ENCODE results near the gene PCBP4. TPM values are rescaled to one million over a fixed set of nuclear protein-coding genes. Genes with fewer than 3 reads are reported as not detected.

The PCBP4 gene
- total and polyA plus RNA-seq, 2 experiments from 2014 or later: 114 to 226 TPM

GRCh38 chr3:51941798-51942602 is 25.3 kb downstream of the PCBP4 start, which contains the start of the genes PARP3 and RRP9:
Gene PARP3 (plus strand): TSS chr3:51942363. CDS start chr3:51943356, 993 bp downstream.
Gene RRP9 (minus strand): TSS chr3:51941904. CDS start chr3:51941867, 37 bp downstream.
- no peaks in the 10 kb centered on the region for H3K9me3 ChIP-seq (ENCODE audit: low read depth)
- H3K36me3 ChIP-seq: peaks cover 2% of the 10 kb centered on the region
- peaks cover 15% of the 10 kb centered on the region for H3K4me1 ChIP-seq (ENCODE audit: low read depth)
- peak; percentile 100 for DNase-seq (ENCODE audit: low read depth in 1 of 2, low spot score in 1 of 2)
- peak within 1 kb of the TSS; percentile 71 for H3K4me3 ChIP-seq
- no peaks in the 10 kb centered on the region for H3K27me3 ChIP-seq
- TF ChIP-seq CTCF (IDR thresholded peaks at IDR 0.05; ENCODE audit: low read depth, low read length): peak; percentile 99
- H3K27ac ChIP-seq: peak within 1 kb of the TSS; percentile 81

GRCh38 chr3:51941463-51941797 is 25.8 kb downstream of the PCBP4 start:
- peak overlapping the region; percentile 71 for H3K4me3 ChIP-seq
- H3K4me1 ChIP-seq (ENCODE audit: low read depth): peaks cover 15% of the 10 kb centered on the region
- no peak for TF ChIP-seq CTCF (IDR thresholded peaks at IDR 0.05; ENCODE audit: low read depth, low read length)
- H3K27ac ChIP-seq: peak overlapping the region; percentile 59
- H3K27me3 ChIP-seq: no peaks in the 10 kb centered on the region
- no peak for DNase-seq (ENCODE audit: low read depth in 1 of 2, low spot score in 1 of 2)
- H3K9me3 ChIP-seq (ENCODE audit: low read depth): no peaks in the 10 kb centered on the region
- peaks cover 5% of the 10 kb centered on the region for H3K36me3 ChIP-seq

- Histone ChIP-seq H3K36me3 (peaks cover 7% of the 10 kb centered on the region), H3K27ac (peak overlapping the region; percentile 59), H3K9me3 (ENCODE audit: low read depth) (no peaks in the 10 kb centered on the region), H3K4me1 (ENCODE audit: low read depth) (peaks cover 15% of the 10 kb centered on the region), H3K4me3 (peak overlapping the region; percentile 71), H3K27me3 (no peaks in the 10 kb centered on the region)
- TF ChIP-seq CTCF (IDR thresholded peaks at IDR 0.05; ENCODE audit: low read depth, low read length): no peak
- peak in 1 of 2 donors; percentile 71 for DNase-seq (ENCODE audit: low read depth in 1 of 2, low spot score in 1 of 2)
Measured at GRCh38 chr3:51940648-51941462, 26.4 kb downstream of the PCBP4 start.

- Histone ChIP-seq H3K27ac (no peak overlapping the region), H3K27me3 (no peaks in the 10 kb centered on the region), H3K4me1 (ENCODE audit: low read depth) (peaks cover 15% of the 10 kb centered on the region), H3K36me3 (peaks cover 21% of the 10 kb centered on the region), H3K9me3 (ENCODE audit: low read depth) (no peaks in the 10 kb centered on the region), H3K4me3 (no peak overlapping the region)
- no peak for DNase-seq (ENCODE audit: low read depth in 1 of 2, low spot score in 1 of 2)
- no peak for TF ChIP-seq CTCF (IDR thresholded peaks at IDR 0.05; ENCODE audit: low read depth, low read length)
Measured at GRCh38 chr3:51938780-51939425, 28.4 kb downstream of the PCBP4 start.

All from cardiac muscle cell (in vitro differentiated cells and primary cell).